ENCODE data around the gene NPTX1.

NPTX1 gene

GRCh38 chr17:80477647-80478478 lies 1.5 kb upstream of the NPTX1 start:
- H3K27ac ChIP-seq (ENCODE audit: low read depth, low read length): no peak overlapping the region
- no peak overlapping the region for H2AFZ ChIP-seq (ENCODE audit: low read length, unreplicated experiment)
- H3K4me1 ChIP-seq (ENCODE audit: control insufficient read depth, insufficient read depth, low read length, unreplicated experiment): peaks cover 5% of the 10 kb centered on the region
- H3K79me2 ChIP-seq (ENCODE audit: control insufficient read depth, insufficient read depth, low read length, unreplicated experiment): no peaks in the 10 kb centered on the region
- H3K36me3 ChIP-seq (ENCODE audit: insufficient read depth, low read length): no peaks in the 10 kb centered on the region
- H3K4me3 ChIP-seq (ENCODE audit: low read depth, low read length): peak overlapping the region; percentile 70
- H3K27me3 ChIP-seq (ENCODE audit: insufficient read depth, low read length): peaks cover 46% of the 10 kb centered on the region

DNA sequence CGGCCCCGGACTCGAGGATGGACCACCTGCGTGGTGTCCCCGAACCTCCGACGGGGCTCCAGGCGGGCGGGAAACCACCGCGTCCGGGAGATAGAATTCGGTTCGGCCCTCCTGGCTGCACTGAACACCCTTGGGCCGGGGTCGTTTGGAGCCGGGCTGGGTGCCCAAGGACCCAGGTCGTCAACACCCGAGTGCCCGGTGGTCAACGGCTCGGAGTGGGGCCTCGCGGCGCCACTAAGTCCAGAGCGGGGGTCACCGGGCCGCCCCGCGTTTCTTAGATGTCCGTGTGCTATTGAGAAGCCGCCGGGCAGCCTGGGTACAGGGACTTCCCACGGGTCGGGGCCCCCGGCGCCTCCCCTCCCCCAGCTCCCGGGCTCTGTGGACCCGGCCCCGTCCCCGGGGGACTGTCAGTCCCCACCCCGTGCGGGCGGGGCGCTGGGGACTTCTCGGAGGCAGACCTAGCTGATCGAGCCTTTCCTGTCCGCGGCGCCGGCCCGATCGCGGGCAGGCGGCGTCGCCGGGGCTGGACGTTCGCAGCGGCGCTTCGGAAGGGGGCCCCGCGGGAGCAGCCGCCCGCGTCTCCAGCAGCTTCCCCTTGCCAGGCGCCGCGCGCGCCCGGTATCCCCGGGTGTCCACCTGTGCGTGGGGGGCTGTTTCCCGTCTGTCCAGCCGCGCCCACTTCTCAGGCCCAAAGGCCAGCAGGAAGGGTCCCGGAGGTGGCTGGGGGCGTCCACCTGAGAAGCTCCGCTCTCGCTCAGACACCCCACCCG lies 655 bp upstream of the NPTX1 start:
- no peak overlapping the region for H3K27ac ChIP-seq (ENCODE audit: low read depth, low read length)
- peak overlapping the region; percentile 70 for H3K4me3 ChIP-seq (ENCODE audit: low read depth, low read length)
- H2AFZ ChIP-seq (ENCODE audit: low read length, unreplicated experiment): no peak overlapping the region
- no peaks in the 10 kb centered on the region for H3K36me3 ChIP-seq (ENCODE audit: insufficient read depth, low read length)
- H3K79me2 ChIP-seq (ENCODE audit: control insufficient read depth, insufficient read depth, low read length, unreplicated experiment): no peaks in the 10 kb centered on the region
- no peaks in the 10 kb centered on the region for H3K4me1 ChIP-seq (ENCODE audit: control insufficient read depth, insufficient read depth, low read length, unreplicated experiment)
- peaks cover 50% of the 10 kb centered on the region for H3K27me3 ChIP-seq (ENCODE audit: insufficient read depth, low read length)

GRCh38 chr17:80474961-80475909 lies 1.2 kb downstream of the NPTX1 start:
- no peak overlapping the region for H3K27ac ChIP-seq (ENCODE audit: low read depth, low read length)
- no peaks in the 10 kb centered on the region for H3K36me3 ChIP-seq (ENCODE audit: insufficient read depth, low read length)
- no peak overlapping the region for H2AFZ ChIP-seq (ENCODE audit: low read length, unreplicated experiment)
- H3K4me3 ChIP-seq (ENCODE audit: low read depth, low read length): peak overlapping the region; percentile 68
- peaks cover 51% of the 10 kb centered on the region for H3K27me3 ChIP-seq (ENCODE audit: insufficient read depth, low read length)
- no peaks in the 10 kb centered on the region for H3K4me1 ChIP-seq (ENCODE audit: control insufficient read depth, insufficient read depth, low read length, unreplicated experiment)
- no peaks in the 10 kb centered on the region for H3K79me2 ChIP-seq (ENCODE audit: control insufficient read depth, insufficient read depth, low read length, unreplicated experiment)

DNA sequence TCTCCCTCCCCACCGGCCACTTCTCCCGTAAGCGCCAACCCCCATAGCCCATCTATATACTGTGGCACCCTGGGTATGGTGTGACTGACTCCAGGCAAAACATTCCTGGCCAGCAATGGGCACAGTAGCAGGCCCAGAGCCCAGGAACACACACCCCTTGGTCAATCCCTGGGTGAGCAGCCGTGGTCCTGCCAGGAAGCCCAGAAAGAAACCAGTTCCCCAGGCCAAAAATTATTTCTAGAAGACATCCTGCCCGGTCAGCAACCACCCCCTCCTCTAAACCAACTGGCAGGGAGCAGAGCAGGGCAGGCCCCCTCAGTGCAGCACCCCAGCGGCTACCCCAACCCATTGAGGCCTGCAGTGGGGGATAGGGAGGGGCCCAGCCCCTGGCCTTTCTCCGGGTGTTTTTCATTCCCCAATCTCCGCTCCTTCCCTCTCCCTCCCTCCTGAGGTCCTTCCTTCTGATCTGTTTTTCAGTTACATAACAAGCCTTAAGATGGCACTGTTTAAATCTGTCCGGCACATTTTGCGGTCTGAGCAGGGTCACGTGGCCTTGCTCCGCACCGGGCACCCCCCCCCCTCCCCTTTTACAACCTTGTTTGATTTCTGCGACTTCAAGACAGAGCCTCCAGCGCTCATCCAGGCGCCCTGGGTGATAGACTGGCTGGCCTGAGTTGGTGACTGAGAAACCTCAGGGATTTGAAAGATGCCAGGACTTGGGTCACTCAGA lies 2.0 kb downstream of the NPTX1 start:
- Histone ChIP-seq H3K27ac (ENCODE audit: low read depth, low read length) (no peak overlapping the region), H3K36me3 (ENCODE audit: insufficient read depth, low read length) (no peaks in the 10 kb centered on the region), H3K79me2 (ENCODE audit: control insufficient read depth, insufficient read depth, low read length, unreplicated experiment) (no peaks in the 10 kb centered on the region), H2AFZ (ENCODE audit: low read length, unreplicated experiment) (no peak overlapping the region), H3K4me1 (ENCODE audit: control insufficient read depth, insufficient read depth, low read length, unreplicated experiment) (no peaks in the 10 kb centered on the region), H3K27me3 (ENCODE audit: insufficient read depth, low read length) (peaks cover 50% of the 10 kb centered on the region), H3K4me3 (ENCODE audit: low read depth, low read length) (peak overlapping the region; percentile 68)

- Histone ChIP-seq H3K36me3 (ENCODE audit: insufficient read depth, low read length) (no peaks in the 10 kb centered on the region), H2AFZ (ENCODE audit: low read length, unreplicated experiment) (no peak overlapping the region), H3K4me3 (ENCODE audit: low read depth, low read length) (no peak overlapping the region), H3K27ac (ENCODE audit: low read depth, low read length) (no peak overlapping the region), H3K27me3 (ENCODE audit: insufficient read depth, low read length) (peaks cover 50% of the 10 kb centered on the region), H3K4me1 (ENCODE audit: control insufficient read depth, insufficient read depth, low read length, unreplicated experiment) (no peaks in the 10 kb centered on the region), H3K79me2 (ENCODE audit: control insufficient read depth, insufficient read depth, low read length, unreplicated experiment) (no peaks in the 10 kb centered on the region)
These were observed 2.7 kb downstream of the NPTX1 start for GRCh38 chr17:80473701-80474100.

DNA sequence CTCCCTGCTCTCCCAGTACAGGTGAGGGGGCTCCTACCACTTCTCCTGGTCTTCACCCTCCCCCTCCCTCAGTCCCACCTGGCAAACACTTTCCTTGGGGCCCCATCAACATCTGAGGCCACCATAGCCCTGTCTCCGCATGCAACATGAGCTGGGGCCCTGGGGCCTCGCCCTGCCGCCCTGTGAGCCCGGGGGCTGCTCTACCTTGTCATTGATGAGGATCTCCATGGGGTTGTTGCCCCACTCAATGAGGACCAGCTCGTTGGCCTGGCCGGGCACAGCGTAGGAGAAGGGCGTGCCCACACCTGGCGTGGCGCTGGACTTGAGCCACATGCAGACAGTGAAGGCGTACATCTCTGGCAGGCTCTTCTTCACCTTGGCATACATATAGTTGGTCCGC lies 3.4 kb downstream of the NPTX1 start:
- Histone ChIP-seq H3K4me1 (ENCODE audit: control insufficient read depth, insufficient read depth, low read length, unreplicated experiment) (no peaks in the 10 kb centered on the region), H3K79me2 (ENCODE audit: control insufficient read depth, insufficient read depth, low read length, unreplicated experiment) (no peaks in the 10 kb centered on the region), H3K4me3 (ENCODE audit: low read depth, low read length) (no peak overlapping the region), H3K27ac (ENCODE audit: low read depth, low read length) (no peak overlapping the region), H2AFZ (ENCODE audit: low read length, unreplicated experiment) (no peak overlapping the region), H3K27me3 (ENCODE audit: insufficient read depth, low read length) (peaks cover 50% of the 10 kb centered on the region), H3K36me3 (ENCODE audit: insufficient read depth, low read length) (no peaks in the 10 kb centered on the region)

GRCh38 chr17:80471922-80472321 lies 4.5 kb downstream of the NPTX1 start:
- H3K27me3 ChIP-seq (ENCODE audit: insufficient read depth, low read length): peaks cover 45% of the 10 kb centered on the region
- H3K79me2 ChIP-seq (ENCODE audit: control insufficient read depth, insufficient read depth, low read length, unreplicated experiment): no peaks in the 10 kb centered on the region
- H2AFZ ChIP-seq (ENCODE audit: low read length, unreplicated experiment): no peak overlapping the region
- no peak overlapping the region for H3K4me3 ChIP-seq (ENCODE audit: low read depth, low read length)
- H3K36me3 ChIP-seq (ENCODE audit: insufficient read depth, low read length): no peaks in the 10 kb centered on the region
- H3K4me1 ChIP-seq (ENCODE audit: control insufficient read depth, insufficient read depth, low read length, unreplicated experiment): no peaks in the 10 kb centered on the region
- H3K27ac ChIP-seq (ENCODE audit: low read depth, low read length): no peak overlapping the region

DNA sequence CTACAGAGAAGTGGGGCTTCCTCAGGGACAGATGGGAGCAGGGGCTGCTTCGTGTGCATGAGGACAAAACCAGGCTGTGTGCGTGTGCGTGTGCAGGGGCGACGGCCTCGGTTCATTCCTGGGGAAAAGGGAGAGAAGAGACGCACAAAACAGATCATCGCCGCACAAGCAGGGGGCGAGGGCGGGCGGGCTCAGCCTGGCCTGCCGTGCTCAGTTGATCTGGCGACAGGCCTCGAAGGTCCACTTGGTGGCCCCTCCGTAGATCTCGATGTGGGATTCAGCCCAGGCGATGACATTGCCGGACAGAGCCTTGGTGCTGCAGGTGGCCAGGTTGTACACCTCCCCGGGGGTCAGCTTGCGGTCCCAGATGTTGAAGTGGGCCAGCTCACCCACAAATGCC lies 5.8 kb downstream of the NPTX1 start:
- Histone ChIP-seq H3K27ac (ENCODE audit: low read depth, low read length) (no peak overlapping the region), H3K4me1 (ENCODE audit: control insufficient read depth, insufficient read depth, low read length, unreplicated experiment) (no peaks in the 10 kb centered on the region), H3K79me2 (ENCODE audit: control insufficient read depth, insufficient read depth, low read length, unreplicated experiment) (no peaks in the 10 kb centered on the region), H2AFZ (ENCODE audit: low read length, unreplicated experiment) (no peak overlapping the region), H3K27me3 (ENCODE audit: insufficient read depth, low read length) (peaks cover 33% of the 10 kb centered on the region), H3K4me3 (ENCODE audit: low read depth, low read length) (no peak overlapping the region), H3K36me3 (ENCODE audit: insufficient read depth, low read length) (no peaks in the 10 kb centered on the region)

DNA sequence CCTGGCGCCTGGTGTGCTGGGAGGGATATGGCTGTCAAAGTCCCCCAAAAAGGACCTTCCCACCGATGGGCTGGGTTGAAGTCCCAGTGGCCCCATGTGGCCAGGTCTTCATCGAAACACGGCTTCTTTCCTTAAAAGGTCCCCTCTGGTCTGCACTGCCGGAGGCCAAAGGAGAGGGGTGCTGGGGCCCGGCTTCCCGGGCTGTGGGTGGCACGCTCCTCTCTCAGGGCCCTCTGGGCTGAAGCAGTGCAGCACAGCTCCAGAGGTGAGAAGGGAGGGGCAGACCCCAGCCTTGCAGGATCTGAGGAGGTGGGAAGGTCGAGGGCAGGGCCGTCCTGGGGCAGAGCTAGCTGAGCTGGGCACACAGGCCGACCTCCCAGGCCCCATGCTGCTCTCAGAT lies 6.7 kb downstream of the NPTX1 start:
- peaks cover 30% of the 10 kb centered on the region; the same call in 1 of the 2 replicates for H3K27me3 ChIP-seq (ENCODE audit: insufficient read depth, low read length)
- H3K4me1 ChIP-seq (ENCODE audit: control insufficient read depth, insufficient read depth, low read length, unreplicated experiment): no peaks in the 10 kb centered on the region
- no peak overlapping the region for H3K4me3 ChIP-seq (ENCODE audit: low read depth, low read length)
- no peak overlapping the region for H3K27ac ChIP-seq (ENCODE audit: low read depth, low read length)
- H2AFZ ChIP-seq (ENCODE audit: low read length, unreplicated experiment): no peak overlapping the region
- no peaks in the 10 kb centered on the region for H3K79me2 ChIP-seq (ENCODE audit: control insufficient read depth, insufficient read depth, low read length, unreplicated experiment)
- H3K36me3 ChIP-seq (ENCODE audit: insufficient read depth, low read length): no peaks in the 10 kb centered on the region
